CD4-positive, alpha-beta T cell (primary cell): ENCODE results near the gene DCTN1. TPM values are rescaled to one million over a fixed set of nuclear protein-coding genes. Genes with fewer than 3 reads are reported as not detected.

Experiments
- ATAC-seq: fragments of 200-7000 bp; cut with Tn5 transposase; one replicate; pipeline ENCODE4 v1.10.0; 2022; ENCODE audit warnings: mild to moderate bottlenecking; ENCODE audit not compliant: poor library complexity
- CTCF ChIA-PET: fragments of 350-600 bp; sonication (Branson Sonifier 250); formaldehyde crosslinking; loops from one replicate; lab custom pipeline; 2021; ENCODE audit warnings: antibody characterized with exemption, inconsistent platforms; lab: Charles Lee
- POLR2A ChIA-PET: fragments of 350-600 bp; sonication (Branson Sonifier 250); formaldehyde crosslinking; loops from one replicate; lab custom pipeline; 2021; ENCODE audit warnings: antibody characterized with exemption, inconsistent platforms; lab: Charles Lee
- DNase-seq, 14 experiments: peaks; one replicate each; pipeline ENCODE4 v3.0.0-alpha.2; 2013 to 2020; ENCODE audit warnings: mixed read lengths in 2 of 14
- H3K27ac ChIP-seq, 2 donors: one replicate each; pipeline versions ENCODE4 v1.5.1 to v1.7.0; 2013; ENCODE audit warnings: low read length in 2 of 2, low read depth in 1 of 2, mild to moderate bottlenecking in 1 of 2
- H3K27me3 ChIP-seq, 2 experiments: 1 replicate in 1 of 2; 2 replicates in 1 of 2; pipeline versions ENCODE4 v1.6.1 to v1.7.0; 2013; ENCODE audit warnings: low read length in 2 of 2, control low read depth in 1 of 2, mild to moderate bottlenecking in 1 of 2, moderate library complexity in 1 of 2; ENCODE audit not compliant: insufficient read depth in 2 of 2, control insufficient read depth in 1 of 2
- H3K36me3 ChIP-seq: one replicate; pipeline ENCODE4 v1.6.1; 2013; ENCODE audit warnings: low read length, control low read depth; ENCODE audit not compliant: insufficient read depth
- H3K4me1 ChIP-seq: one replicate; pipeline ENCODE4 v1.6.1; 2013; ENCODE audit warnings: low read length, control low read depth; ENCODE audit not compliant: insufficient read depth
- H3K4me3 ChIP-seq: one replicate; pipeline ENCODE4 v1.5.1; 2013; ENCODE audit warnings: mild to moderate bottlenecking, low read length, moderate library complexity
- H3K9me3 ChIP-seq, 2 experiments: 1 replicate in 1 of 2; 2 replicates in 1 of 2; pipeline versions ENCODE4 v1.6.1 to v1.7.0; 2013; ENCODE audit warnings: low read length in 2 of 2, mild to moderate bottlenecking in 2 of 2, control low read depth in 1 of 2, moderate library complexity in 1 of 2; ENCODE audit not compliant: control insufficient read depth in 1 of 2, insufficient read depth in 1 of 2
- H3K27ac Mint-ChIP-seq: one replicate; pipeline ENCODE4 v1.8.0; 2020; ENCODE audit warnings: mixed read lengths
- H3K27me3 Mint-ChIP-seq: one replicate; pipeline ENCODE4 v1.8.0; 2021; ENCODE audit warnings: mixed read lengths
- H3K36me3 Mint-ChIP-seq: one replicate; pipeline ENCODE4 v1.8.0; 2021; ENCODE audit warnings: low read depth, mixed read lengths
- H3K4me1 Mint-ChIP-seq: one replicate; pipeline ENCODE4 v1.8.0; 2021; ENCODE audit warnings: low read depth, mixed read lengths
- H3K4me3 Mint-ChIP-seq: one replicate; pipeline ENCODE4 v1.8.0; 2020; ENCODE audit warnings: mild to moderate bottlenecking, mixed read lengths
- H3K9me3 Mint-ChIP-seq: one replicate; pipeline ENCODE4 v1.8.0; 2020; ENCODE audit warnings: mixed read lengths
- CTCF ChIP-seq: fragments of 200-600 bp; IDR thresholded peaks from one replicate; pipeline ENCODE4 v1.8.0; 2022; ENCODE audit warnings: antibody characterized with exemption, mild to moderate bottlenecking
- intact Hi-C, 2 experiments: fragments of 100-400 bp; cut with DNase I in 1 of 2; cut with micrococcal nuclease in 1 of 2; formaldehyde crosslinking; loops; one replicate each; pipeline versions ENCODE4 v1.15.1 to v1.9.0; 2023 to 2025; cut with DNase I, micrococcal nuclease
- total RNA-seq, 174 experiments: library from RNA in 2 of 174; stranded (reverse) in 2 of 174; gene quantifications; one replicate each; pipeline ENCODE4 v1.2.3 and lab custom pipeline; 2021 to 2026

Gene DCTN1
- total RNA-seq, 2 experiments from 2014 or later = 51.4 to 60.7 TPM

GRCh38 chr2:74419345-74419744 is 39.2 kb upstream of the DCTN1 start:
- H3K27ac Mint-ChIP-seq = no peak overlapping the region
- CTCF ChIA-PET = no interaction called here

GRCh38 chr2:74418312-74418711 is 38.2 kb upstream of the DCTN1 start:
- H3K27ac ChIP-seq = no peak overlapping the region
- peaks cover 0 to 16% of the 10 kb centered on the region in 2 experiments for H3K27me3 ChIP-seq
- no peak for TF ChIP-seq CTCF
- Mint-ChIP-seq H3K4me1 (peaks cover 57% of the 10 kb centered on the region), H3K36me3 (peaks cover 5% of the 10 kb centered on the region), H3K27ac (no peak overlapping the region), H3K4me3 (no peak overlapping the region), H3K27me3 (no peaks in the 10 kb centered on the region), H3K9me3 (no peaks in the 10 kb centered on the region)
- POLR2A ChIA-PET = no interaction called here
- H3K36me3 ChIP-seq = no peaks in the 10 kb centered on the region
- ATAC-seq = no peak
- no peak for DNase-seq
- H3K4me1 ChIP-seq = peaks cover 44% of the 10 kb centered on the region
- no peak overlapping the region for H3K4me3 ChIP-seq
- intact Hi-C loops = no loop called here
- peaks cover 0 to 11% of the 10 kb centered on the region in 2 experiments for H3K9me3 ChIP-seq
- CTCF ChIA-PET = no interaction called here

More at GRCh38 chr2:74419345-74419744, 39.2 kb upstream of the DCTN1 start:
- intact Hi-C loops = no loop called here
- H3K9me3 Mint-ChIP-seq = no peaks in the 10 kb centered on the region
- H3K4me1 Mint-ChIP-seq = peaks cover 48% of the 10 kb centered on the region
- Histone ChIP-seq H3K4me1 (peaks cover 38% of the 10 kb centered on the region), H3K36me3 (no peaks in the 10 kb centered on the region), H3K27me3 (peaks cover 0 to 8% of the 10 kb centered on the region in 2 experiments), H3K27ac (no peak overlapping the region), H3K4me3 (no peak overlapping the region), H3K9me3 (peaks cover 0 to 8% of the 10 kb centered on the region in 2 experiments)
- no peak for DNase-seq
- H3K36me3 Mint-ChIP-seq = peaks cover 5% of the 10 kb centered on the region
- ATAC-seq = no peak
- no peak overlapping the region for H3K4me3 Mint-ChIP-seq
- POLR2A ChIA-PET = no interaction called here
- no peak for TF ChIP-seq CTCF
- no peaks in the 10 kb centered on the region for H3K27me3 Mint-ChIP-seq

- Mint-ChIP-seq H3K4me3 (no peak overlapping the region), H3K27me3 (no peaks in the 10 kb centered on the region), H3K9me3 (no peaks in the 10 kb centered on the region), H3K36me3 (peaks cover 5% of the 10 kb centered on the region), H3K27ac (peak overlapping the region; percentile 71), H3K4me1 (peaks cover 56% of the 10 kb centered on the region)
- Histone ChIP-seq H3K4me1 (peaks cover 45% of the 10 kb centered on the region), H3K9me3 (peaks cover 0 to 11% of the 10 kb centered on the region in 2 experiments), H3K36me3 (no peaks in the 10 kb centered on the region), H3K4me3 (no peak overlapping the region), H3K27ac (no peak overlapping the region), H3K27me3 (peaks cover 0 to 16% of the 10 kb centered on the region in 2 experiments)
- ChIA-PET POLR2A (no interaction called here), CTCF (no interaction called here)
- DNase-seq (no peak), ATAC-seq (no peak)
- intact Hi-C loops = no loop called here
- TF ChIP-seq CTCF = no peak
Observed at GRCh38 chr2:74417763-74418162, 37.7 kb upstream of the DCTN1 start.
